Stimulated activated CD4-positive, alpha-beta T cell treated with anti-CD3 and anti-CD28 coated beads, TNF-alpha, amount 100 ng/mL, for 4 hours (primary cell): ENCODE results near the gene TRPT1.

Source experiments
- DNase-seq, 3 experiments: peaks; one replicate each; pipeline ENCODE4 v3.0.0-alpha.2; 2020; ENCODE audit warnings: low read depth in 3 of 3

TRPT1 gene

DNA sequence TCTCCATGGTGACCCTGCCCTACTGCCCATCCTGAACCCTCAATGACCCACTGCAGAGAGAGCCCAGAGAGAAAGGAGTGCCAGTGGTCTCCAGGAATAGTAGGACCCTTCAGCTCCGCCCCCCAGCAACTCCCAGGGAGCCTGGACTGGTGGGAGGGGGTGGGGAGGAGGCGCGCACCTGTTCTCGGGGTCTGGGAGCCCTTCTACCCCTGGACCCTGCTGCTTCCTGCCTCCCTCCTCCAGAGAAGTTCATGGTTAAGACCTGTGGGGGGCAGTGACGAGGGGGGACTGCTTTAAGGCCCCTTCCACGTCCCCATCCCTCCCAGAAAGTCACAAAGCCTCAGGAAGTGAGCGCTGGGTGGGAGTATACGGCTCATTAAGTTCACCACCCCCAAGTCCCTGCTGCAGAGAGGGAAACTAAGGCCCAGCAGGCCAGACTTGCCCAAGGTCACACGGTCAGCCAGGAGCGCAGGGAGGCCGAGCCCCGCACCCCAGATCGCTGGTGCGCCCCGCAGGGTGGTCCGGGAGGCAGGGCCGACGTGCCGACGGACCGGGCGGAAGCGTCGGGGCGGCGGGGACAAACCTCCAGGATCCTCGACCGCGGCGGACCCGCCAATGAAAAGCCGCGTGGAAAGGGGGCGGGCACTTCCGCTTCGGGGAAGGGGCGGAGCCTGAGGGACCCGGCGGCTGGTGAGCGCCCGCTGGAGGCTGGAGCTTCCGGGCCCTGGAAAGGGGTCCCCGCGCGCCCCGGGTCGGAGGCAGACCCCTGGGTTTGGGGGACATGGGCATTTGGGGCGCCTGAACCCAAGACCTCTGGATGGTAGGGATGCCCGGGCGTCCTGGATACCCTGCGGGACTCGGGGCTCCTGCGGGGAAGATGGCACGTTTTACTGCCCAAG is at the start of gene TRPT1, which contains the start of gene NUDT22:
Gene TRPT1 (minus strand): TSS at position 579 of the 899 bp plus-strand sequence. CDS start 326 bp downstream, at position 253.
Gene NUDT22 (plus strand): TSS at position 667 of the 899 bp plus-strand sequence. CDS start 379 bp downstream, outside the sequence.
- peak; percentile 82 to 93 (median 84) for DNase-seq

GRCh38 chr11:64275031-64275800 is 49.2 kb upstream of the TRPT1 start:
- no peak for DNase-seq

- DNase-seq, result peak; percentile 95 to 97 (median 96)
Observed at GRCh38 chr11:64269540-64270220, 43.7 kb upstream of the TRPT1 start.

DNA sequence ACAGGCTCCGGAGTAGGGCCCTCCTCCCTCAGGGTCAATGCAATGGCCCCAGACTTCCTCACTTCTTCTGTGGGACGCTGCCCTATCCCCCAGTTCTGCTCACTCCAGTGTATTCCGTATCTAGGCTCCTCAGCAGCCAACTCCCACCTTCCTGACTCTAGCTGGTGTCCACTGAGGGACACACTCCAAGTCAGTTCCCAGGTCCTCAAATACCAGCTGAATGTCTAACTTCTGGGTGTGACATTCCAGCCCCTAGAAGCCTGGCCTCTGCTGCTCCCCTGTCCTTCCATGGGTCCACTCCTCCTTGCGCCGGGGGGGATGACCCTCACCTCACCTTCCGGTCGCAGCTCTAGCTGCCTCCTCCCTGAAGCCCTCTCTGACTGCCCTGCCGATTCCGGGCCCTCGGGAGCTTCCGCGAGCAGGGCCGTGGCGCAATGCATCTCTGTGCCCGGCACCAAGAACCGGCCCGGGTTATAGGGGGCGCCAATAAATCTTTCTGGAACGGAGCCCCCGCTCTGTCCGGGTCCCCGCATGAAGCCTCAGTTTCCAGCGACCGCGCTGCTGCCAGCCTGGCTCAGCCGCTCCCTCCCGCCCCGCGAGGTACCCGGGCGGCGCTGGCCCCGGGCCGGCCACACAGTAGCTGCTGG is 43.0 kb upstream of the TRPT1 start:
- no peak for DNase-seq

DNA sequence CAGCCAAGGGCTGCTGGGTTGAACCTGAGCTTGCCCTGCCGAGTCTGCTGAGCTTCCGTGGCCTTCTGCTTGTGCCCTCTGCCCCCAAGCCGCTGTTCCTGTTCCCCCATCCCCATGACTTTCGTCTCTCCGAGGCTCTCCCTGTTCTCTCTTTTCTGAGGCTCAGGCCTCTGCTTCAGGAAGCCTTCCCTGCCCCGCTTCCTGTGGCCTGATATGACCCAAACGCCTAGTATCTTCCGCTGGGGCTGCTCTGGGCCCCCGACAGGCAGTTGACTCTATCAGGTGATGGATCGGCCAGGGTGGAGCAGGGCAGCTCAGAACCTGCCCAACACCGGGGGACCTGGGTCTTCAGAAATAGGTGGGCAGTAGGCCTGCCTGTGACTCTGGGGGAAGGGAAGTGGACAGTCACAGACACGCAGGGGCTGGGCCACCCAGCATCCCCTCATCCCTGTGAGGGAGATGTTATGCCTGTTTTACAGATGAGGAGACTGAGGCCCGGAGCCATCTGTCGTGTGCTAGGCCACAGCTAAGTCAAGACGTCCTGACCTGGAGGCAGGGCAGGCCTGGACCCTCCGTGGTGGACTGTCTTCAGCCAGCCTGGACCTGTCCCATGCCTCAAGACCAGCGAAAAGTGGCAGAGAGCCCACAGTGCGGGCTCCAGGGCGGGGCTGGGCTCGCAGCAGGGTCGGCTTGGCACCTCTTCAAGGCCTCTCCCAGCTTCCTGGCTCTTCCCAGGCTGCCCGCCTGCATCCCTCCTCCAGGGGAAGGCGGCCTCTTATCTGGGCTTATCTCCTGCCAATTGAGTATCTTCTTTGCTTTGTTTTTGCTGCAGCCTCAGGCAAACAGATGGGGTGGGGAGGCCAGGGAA is 42.3 kb upstream of the TRPT1 start:
- no peak for DNase-seq

DNA sequence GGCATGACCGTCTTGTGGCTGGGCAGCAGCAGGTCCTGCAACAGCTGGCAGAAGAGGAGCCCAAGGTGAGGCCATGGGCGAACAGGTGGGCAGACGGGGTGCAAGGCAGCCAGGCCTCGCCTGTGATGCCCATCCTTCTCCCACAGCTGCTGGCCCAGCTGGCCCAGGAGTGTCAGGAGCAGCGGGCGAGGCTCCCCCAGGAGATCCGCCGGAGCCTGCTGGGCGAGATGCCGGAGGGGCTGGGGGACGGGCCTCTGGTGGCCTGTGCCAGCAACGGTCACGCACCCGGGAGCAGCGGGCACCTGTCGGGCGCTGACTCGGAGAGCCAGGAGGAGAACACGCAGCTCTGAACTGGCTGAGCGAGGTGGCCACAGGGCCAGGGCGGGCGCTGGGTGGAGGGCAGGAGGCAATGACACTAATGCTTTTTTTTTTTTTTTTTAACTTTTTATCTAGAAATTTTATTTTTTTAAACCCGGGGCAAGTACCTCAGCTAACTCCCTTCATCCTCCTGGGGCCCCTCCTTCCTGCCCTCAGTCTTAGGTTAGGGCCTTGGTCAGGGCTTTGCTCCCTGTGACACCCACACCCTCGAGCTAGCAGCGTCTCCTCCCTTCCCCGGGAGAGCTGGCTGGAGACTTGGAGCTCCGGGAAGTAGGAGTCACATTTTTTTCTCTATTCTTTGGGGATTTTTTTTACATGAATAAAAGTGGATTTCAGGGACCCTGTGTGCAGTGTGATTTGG is 41.4 kb upstream of the TRPT1 start:
- DNase-seq, result no peak

DNA sequence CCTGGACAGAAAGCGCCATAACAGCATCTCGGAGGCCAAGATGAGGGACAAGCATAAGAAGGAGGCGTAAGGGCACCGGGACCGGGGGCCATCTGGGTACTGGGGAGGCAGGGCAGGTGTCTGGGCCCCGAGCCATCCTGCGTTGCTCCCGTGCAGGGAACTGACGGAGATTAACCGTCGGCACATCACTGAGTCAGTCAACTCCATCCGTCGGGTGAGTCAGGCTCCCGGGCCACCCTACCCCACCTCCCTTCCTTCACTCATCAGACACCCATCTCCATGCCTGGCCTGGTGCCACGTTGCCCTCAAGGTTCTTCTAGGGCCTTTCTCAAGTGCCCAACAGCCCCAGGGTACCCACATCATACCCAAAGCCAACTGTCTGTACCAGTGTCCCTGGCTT is 40.4 kb upstream of the TRPT1 start:
- DNase-seq, result no peak

DNA sequence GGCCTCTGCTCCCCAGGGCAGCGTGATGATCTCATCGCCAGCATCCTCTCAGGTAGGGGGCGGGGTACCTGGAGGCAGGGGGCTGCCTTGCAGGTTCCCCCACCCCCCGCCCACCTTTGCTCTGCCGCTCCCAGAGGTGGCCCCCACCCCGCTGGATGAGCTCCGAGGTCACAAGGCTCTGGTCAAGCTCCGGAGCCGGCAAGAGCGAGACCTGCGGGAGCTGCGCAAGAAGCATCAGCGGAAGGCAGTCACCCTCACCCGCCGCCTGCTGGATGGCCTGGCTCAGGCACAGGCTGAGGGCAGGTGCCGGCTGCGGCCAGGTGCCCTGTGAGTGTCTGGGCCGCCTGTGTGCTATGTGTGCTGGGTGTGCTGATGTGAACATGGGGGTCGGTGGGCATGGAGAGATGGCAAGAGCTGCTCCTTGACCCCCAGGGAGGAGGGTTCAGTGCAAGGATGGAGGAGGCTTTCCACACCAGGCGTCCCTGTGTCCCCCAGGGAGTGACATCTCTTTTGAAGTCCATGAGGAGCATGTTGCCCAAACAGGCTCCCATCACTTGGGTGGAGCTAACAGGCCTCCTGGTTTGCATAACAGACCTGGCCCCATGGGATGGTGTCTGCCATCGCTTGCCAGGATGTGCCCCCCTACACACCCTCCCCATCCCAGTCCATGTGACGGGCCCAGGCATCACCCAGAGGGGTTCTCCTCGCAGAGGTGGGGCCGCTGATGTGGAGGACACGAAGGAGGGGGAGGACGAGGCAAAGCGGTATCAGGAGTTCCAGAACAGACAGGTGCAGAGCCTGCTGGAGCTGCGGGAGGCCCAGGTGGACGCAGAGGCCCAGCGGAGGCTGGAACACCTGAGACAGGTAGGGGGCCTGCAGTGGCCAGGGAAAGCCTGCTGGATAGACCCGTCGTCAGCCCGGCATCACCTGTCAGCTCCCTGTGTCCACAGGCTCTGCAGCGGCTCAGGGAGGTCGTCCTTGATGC is 39.5 kb upstream of the TRPT1 start:
- DNase-seq, result no peak

- DNase-seq, result no peak
Observed at GRCh38 chr11:64264371-64264852, 38.4 kb upstream of the TRPT1 start.

GRCh38 chr11:64263947-64264317 is 37.9 kb upstream of the TRPT1 start:
- no peak for DNase-seq

GRCh38 chr11:64263021-64263946 is 37.3 kb upstream of the TRPT1 start:
- DNase-seq, result no peak

DNA sequence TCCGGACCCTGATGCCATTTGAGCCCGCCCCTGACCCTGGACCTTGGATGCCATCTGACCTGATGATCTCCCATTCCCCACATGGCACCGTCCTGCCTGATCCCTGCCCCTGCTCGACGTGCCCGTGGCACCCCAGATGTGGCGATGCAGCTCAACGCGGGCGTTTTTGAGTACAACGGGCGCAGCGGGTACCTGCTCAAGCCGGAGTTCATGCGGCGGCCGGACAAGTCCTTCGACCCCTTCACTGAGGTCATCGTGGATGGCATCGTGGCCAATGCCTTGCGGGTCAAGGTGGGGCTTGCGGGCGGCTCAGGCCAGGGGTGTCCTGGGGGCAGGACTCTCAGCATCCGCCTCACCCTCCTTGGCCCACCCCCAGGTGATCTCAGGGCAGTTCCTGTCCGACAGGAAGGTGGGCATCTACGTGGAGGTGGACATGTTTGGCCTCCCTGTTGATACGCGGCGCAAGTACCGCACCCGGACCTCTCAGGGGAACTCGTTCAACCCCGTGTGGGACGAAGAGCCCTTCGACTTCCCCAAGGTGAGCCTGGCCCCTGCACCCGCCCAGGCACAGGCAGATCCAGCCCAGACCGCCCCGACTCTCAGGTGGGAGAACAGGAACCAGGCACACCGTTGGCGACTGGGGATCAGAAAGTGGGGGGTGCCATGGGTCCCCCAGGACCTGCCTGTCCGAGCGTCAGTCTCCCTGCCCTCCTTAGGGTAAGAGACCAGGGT is 36.5 kb upstream of the TRPT1 start:
- DNase-seq, result no peak

DNA sequence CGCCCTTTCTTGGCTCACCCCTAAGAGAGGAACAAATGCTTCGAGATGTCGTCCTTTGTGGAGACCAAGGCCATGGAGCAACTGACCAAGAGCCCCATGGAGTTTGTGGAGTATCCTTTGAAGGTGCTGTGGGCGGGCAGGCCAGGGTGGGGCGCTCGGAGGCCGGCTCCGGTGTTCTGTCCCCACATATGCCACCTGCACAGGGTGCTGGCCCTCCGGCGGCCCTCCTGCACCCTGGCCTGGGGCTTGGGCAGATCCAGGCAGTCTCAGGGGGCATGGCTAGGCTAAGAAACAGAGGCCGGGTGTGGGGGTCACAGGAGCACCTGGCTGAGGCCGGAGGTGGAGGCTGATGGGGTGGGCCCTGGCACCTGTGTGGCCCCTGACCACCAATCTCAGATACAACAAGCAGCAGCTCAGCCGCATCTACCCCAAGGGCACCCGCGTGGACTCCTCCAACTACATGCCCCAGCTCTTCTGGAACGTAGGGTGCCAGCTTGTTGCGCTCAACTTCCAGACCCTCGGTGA is 35.6 kb upstream of the TRPT1 start:
- no peak for DNase-seq

DNA sequence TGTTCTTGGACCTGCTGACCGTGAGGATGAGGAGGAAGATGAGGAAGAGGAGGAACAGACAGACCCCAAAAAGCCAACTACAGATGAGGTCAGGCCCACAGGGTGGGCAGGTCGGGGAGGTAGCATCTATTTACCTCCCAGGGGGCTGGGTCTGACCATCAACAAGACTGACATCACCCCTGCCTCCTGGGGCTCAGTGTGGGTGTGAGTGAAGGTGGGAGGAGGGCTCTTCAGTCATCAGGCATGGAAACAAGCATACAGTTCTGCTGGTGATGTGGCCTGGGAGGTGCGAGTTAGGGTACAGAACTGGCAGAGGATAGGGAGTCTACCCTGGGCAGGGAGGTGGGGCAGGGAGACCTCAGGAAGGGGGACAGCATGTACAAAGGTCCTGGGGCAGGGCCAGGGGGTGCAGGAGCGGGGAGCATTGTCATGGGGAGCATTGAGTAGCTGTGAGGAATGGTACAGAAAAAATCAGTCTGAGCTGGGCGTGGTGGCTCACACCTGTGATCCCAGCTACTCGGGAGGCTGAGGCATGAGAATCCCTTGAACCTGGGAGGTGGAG is 34.2 kb upstream of the TRPT1 start:
- DNase-seq, result no peak

DNA sequence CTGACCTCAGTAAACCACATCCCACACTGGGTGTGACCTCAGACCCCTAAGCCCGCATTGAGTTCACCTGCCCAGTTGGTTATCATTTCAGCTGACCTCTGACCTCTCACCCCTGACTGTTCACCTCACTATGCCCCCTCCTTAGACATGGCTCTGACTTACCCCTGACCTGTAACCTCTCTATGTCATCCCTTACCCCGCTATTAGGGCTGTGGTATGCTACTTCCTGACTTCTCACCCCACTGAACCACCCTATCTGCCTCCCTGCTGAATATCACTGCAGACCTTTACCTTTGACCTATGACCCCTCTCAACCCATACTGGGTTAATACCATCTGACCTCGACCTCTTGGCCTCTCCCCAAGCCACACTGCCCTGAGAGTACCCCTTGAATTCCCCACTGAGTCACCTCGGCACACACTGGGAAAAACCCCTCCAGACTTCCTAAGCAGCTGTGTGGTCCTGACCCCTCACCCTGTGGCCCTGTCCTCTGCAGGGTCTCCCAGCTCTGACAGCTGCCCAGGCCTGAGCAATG is 33.6 kb upstream of the TRPT1 start:
- no peak for DNase-seq
